ENCODE data around the gene ATG7.
"Not testable (repeated sequence)": the region's sequence is repeated elsewhere in the genome, so short reads cannot be mapped to it uniquely, and the experiment has no call there.

Gene ATG7

DNA sequence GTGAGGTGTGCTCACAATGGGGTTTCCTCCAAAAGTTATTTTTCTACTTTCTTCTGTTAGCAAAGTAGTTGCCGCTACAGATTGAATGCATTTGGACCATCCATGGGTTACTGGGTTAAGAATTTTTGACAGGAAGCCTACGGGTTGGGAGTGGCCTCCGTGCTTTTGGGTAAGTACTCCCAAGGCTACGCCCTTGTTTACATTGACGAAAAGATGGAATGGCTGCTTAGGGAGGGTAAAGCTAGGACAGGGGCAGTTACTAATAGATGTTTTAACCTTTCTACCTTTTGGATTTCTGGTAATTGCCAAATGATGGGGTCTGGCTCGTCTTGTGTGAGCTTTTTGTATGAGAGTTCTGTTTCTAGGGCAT is 20.4 kb upstream of the ATG7 start:
- DNase-seq (ENCODE audit: low spot score): no peak

DNA sequence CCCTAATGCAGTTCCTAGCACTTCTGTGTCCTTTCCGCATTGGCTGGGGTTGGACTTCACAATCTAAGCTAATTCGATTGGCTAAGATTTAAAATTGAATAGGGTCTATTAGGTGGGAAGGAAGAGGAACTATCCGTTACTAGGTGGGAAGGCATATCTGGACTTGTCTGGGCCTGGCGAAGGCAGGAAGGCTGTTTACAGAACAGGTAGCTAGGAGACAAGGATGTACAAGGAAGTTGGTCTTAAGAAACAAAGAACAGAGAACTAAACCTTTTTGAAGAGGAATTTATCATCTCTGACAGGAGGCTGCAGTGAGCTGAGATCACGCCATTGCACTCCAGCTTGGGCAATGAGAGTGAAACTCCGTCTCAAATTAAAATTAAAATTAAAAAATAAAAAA is 17.3 kb upstream of the ATG7 start:
- DNase-seq (ENCODE audit: low spot score): no peak

DNA sequence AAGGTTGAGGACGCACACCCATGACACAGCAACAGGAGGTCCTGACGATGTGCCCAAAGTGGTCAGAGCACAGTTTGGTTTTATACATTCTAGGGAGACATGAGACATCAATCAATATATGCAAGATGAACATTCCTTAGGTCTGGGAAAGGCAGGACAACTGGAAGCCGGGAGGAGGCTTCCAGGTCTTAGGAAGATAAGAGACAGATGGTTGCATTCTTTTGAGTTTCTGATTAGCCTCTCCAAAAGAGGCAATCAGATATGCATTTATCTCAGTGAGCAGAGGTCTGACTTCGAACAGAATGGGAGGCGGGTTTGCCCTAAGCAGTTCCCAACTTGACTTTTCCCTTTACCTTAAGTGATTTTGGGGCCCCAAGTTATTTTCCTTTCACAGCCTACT is 16.7 kb upstream of the ATG7 start:
- not testable (repeated sequence) for DNase-seq (ENCODE audit: low spot score)

DNA sequence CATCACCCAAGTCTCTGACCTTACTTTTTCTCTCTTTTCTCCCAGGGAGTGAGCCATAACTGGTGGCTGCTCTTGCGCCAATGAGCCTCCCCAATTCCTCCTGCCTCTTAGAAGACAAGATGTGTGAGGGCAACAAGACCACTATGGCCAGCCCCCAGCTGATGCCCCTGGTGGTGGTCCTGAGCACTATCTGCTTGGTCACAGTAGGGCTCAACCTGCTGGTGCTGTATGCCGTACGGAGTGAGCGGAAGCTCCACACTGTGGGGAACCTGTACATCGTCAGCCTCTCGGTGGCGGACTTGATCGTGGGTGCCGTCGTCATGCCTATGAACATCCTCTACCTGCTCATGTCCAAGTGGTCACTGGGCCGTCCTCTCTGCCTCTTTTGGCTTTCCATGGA is 13.2 kb upstream of the ATG7 start:
- no peak for DNase-seq (ENCODE audit: low spot score)

DNA sequence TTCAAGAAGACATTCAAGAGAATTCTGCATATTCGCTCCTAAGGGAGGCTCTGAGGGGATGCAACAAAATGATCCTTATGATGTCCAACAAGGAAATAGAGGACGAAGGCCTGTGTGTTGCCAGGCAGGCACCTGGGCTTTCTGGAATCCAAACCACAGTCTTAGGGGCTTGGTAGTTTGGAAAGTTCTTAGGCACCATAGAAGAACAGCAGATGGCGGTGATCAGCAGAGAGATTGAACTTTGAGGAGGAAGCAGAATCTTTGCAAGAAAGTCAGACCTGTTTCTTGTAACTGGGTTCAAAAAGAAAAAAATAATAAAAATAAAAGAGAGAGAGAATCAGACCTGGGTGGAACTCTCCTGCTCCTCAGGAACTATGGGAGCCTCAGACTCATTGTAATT is 11.7 kb upstream of the ATG7 start:
- no peak for DNase-seq (ENCODE audit: low spot score)

DNA sequence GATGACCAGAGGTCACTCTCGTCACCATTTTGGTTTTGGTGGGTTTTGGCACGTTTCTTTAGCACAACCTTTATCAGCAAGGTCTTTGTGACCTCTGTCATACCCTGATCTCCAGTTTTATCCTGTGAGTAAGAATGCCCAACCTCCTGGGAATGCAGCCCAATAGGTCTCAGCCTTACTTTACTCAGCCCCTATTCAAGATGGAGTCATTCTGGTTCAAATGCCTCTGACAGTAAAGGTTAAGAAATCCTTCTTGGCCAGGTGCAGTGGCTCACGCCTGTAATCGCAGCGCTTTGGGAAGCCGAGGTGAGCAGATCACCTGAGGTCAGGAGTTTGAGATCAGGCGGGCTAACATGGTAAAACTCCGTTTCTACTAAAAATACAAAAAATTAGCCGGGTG is 3.2 kb upstream of the ATG7 start:
- no peak for DNase-seq (ENCODE audit: low spot score)

DNA sequence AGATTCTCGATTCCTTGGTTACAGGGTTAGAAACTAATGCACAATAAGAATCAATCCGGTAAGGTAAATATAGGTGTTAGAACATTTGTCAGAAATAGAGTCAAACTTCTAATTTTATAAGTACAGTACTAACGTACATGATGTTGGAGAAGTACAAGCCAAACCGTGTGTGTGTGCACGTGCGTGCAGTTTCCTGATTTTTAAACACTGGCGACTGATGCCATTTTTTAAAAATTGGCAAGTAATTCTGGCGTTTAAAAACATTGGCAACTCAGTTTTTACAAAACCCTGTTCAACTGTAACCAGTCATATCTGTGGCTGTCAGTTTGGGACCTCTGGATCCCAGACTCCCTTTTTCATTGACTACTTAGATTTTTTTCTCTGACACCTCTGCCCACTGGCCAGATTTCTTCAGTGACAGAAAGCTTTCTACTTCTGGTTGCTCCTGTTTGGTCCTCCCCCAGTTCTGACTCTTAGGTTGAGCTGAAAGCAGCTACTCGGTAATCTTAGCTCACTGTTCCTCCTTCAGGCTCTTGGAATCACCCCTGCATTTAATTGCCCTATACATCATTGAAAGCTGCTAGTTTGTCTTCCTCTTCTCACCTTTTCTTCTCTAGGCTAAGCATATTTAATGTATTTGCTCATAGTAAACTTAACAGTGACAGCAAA is 843 bp downstream of the ATG7 start:
- DNase-seq (ENCODE audit: low spot score): no peak

DNA sequence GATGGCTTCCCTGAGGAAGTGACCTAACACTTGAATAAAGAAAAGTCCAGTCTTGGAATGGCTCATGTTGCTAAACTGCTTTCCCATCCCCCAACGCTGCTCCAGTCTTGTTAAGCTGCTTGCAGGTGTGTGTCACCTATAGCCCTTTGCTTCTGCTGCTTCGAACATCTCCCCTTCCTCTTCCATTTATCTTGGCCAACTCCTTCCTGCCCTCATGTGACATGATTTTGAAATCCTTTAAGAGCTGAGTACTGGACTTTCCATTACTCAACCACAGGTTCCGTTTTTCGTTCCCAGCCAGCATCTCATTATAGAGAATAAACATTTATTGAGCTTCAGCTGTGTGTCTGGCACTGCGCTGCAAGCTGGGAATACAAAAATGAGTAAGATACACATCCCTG is 1.7 kb downstream of the ATG7 start:
- DNase-seq (ENCODE audit: low spot score): no peak

DNA sequence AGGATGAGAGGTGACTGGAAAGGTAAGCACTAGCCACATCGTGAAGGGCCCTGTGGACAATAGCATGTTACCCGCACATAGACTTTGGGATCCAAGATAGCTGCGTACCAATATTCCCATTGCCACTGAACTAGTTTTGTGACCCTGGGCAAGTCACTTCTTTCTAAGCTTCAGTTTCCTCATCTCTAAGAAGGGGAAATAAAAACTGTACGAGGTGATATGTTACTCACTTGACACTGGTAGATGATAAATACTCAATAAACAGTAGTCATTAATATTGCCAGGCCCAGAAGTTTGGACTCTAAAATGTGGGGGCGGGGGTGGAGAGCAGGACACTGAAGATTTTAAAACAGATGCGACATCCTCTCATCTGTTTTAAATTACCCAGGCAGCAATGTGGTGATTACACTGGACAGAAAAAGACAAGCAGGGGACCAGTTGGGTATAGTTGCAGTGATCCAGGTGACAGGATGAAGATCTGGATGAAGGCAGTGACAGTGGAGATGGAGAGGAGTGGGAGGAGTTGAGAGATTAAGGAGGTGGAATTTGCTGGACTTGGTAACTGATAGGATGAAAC is 2.5 kb downstream of the ATG7 start:
- DNase-seq (ENCODE audit: low spot score): no peak

DNA sequence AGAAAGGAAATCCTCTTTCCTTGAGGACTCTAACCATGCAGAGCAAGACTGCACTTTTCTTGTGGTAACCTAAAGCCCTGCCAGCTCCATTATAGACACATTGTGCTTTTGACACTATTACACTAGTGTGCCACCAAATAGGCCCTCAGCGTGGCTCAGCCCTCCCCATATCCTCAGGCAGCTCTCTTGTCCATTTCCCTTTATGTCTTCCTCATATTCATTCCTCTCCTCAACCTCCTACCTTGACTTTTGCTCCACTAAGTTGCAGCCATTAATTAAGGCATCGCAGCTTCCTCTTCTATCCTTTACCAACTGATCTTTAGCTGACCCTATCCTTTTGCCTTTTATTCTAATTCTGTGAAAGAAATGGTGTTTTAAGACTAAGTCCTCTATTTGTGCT is 3.7 kb downstream of the ATG7 start:
- no peak for DNase-seq (ENCODE audit: low spot score)

DNA sequence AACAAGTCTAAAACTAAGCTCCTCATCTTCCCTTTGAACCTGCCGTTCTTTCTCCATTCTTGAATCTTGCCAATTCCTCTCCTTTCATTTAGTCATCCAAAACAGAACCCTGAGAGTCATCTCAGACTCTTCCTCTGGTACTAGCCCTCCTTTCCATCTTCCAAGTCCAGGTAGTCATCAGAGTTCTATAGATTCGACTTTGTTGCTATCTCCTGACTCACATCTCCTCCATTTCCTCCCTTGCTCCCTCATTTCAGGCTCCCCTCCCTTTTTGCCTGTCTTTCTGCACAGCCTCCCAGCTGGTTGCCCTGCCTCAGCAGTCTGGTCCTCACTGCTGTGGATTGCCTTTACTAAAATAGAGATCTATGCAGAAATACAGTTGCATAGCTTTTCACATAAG is 4.7 kb downstream of the ATG7 start:
- DNase-seq (ENCODE audit: low spot score): no peak

DNA sequence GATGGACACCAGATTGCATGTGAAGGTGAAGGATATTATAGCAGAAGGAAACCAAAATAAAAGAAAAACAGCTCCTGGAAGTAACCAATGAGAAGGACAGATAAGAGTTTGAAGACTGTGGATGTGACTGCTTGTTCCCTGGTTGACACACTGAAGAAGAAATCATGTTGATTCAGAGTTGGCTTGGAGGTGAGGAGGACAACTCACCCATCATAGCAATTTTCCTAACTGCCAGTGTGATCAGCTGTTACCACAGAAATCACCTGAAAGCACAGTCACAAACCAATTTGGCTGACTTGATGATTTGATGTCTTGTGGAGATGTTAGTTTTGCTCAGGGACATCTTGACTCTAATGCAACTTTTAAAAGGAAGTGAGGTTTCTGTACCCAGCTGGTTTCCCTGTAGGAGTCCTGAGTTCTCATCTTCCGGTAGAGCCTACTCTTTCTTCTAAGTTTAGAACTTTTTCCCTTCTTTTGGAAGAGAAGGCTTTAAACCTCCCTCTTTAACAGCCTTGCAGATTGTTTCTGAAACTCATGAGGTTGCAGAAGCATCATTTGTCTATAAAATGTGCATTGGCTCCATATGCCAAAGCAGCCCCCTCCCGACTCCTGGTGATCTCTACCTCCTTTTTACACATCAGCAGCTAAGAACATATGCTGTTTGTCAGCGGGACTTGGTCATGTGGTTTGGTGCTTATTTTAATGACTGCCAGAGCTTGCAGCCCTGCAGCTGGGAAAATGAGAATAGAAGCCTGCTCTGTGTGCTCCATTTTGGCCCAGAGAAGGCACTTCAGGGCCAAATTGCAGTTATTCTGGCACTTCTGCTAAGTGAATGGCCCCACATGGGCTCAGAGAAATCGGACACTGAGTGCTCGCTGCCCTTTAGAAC is 10.3 kb downstream of the ATG7 start:
- DNase-seq (ENCODE audit: low spot score): no peak

DNA sequence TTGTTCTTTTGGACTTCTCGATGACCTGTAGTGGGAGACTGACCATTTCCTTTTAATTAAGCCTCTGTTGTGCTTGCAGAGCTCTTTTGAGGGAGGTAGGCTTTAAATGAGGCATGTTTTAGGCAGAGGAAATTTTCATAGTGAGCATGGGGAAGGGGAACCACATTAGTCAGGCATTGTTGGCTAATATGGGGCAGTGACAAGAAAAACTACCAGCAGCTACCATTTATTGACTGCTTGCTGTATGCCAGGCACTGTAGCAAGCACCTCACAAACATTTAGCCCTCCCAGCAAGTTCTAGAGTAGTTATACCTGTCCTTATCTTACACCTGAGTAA is 10.9 kb downstream of the ATG7 start:
- no peak for DNase-seq (ENCODE audit: low spot score)

DNA sequence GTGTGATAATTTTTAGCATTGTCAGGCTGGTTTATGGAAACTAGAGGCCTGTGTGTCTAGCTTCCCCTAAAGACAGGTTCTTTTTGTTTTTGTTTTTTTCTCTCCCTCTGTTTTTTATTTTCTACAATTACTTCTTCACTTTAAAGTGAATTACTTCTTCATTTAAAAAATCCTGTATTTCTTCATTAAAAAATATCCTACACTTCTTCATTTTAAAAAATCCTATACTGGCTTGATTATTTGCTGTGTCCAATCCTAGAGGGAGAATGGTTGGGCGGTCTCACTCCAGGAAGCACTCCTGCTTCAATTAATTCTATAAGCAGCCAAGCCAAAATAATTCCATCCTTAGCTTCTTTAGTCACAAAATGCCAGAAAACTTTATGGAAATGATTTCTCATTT is 11.8 kb downstream of the ATG7 start:
- no peak for DNase-seq (ENCODE audit: low spot score)

DNA sequence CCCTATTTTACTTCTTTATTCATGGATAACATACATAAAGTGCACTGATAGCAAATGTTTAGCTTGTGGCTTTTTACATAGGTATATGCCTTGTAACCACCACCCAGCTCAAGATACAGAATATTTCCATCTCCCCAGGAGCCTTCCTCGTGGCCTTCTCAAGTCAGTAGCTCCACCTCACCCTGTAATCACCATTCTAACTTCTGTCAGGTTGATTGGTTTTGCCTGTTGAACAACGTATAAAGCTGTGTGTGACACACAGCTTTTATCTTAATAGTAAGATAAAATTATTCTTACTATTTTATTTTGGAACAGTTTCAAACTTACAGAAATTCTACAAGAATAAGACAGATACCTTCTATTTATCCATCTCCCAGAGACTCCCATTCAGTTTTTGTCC is 13.3 kb downstream of the ATG7 start:
- no peak for DNase-seq (ENCODE audit: low spot score)

DNA sequence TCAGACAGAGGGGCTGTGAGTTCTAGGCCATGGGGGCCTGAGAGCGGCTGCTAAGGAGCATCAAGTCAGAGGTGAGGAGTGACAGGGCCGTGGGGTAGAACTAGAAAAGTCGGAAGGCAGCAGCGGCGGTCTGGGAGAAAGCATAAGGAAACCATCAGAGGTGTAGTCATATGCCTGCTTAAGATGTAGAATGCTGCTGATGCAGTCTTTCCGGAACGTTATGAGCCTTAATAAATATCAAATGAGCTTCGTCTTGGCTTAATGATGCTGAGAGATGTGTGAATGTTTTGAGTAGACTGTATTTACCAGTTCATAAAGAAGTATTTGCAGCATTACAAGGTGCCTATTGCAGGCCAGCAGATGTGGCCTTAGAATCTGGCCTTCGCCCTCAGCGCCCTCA is 15.2 kb downstream of the ATG7 start:
- DNase-seq (ENCODE audit: low spot score): no peak

DNA sequence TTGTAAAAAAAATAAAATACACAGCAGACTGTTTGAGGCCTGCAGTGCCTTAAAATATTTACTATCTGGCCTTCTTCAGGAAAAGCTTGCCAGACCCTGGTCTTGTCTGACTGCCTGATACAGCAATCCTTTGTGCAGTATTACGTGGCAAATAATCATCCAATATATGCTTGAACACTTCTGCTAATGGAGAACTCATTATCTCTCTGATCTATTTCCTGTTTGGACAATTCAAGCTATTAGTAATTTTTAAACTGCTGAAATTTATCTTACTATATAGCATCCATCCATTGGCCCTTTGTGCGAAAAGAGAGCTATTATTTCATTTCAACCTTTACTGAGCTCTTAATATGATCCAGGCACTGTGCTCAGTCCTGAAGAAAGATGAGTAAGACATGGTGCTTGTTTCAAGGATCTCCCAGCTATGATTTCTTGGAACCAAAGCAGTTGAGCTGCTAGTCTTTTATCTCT is 15.9 kb downstream of the ATG7 start:
- DNase-seq (ENCODE audit: low spot score): peak; percentile 10

DNA sequence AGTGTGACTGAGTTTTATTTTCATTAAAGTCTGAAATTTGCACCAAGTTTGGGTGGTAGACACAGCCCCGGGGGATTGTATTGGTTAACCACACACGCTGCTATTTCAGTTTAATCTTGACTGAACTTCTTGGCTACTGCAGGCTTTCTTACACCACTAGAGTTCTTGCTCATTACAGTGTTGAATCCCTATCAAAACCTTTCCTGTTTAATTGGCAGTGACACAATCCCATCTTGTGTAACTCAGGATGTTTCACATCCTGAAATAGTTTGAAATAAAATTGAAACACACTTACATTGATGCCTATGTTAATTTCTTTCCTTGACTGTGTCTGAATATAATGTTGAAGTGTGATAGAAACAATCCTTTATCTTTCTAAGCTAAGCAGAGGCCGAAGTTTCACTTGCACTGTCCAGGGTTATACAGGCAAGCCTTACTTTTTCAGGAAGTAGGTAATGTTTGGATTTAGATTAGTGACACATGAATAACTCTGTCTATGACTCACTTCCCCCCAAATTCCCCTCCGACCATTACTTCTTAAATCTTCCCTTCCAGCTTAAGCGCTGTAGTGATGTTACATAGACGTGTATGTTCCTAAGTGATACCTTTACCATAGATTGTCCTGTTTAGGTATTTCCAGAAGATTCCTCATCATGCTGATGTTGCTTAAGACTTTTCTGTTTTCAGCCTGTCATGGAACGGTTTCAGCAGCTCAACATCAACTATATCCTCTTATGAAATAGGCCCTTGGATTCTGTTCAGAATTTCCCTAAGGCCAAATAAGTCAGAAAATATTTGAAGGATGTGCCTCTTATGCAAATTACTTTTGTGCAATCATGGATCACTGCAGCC is 16.8 kb downstream of the ATG7 start:
- peak; percentile 35 for DNase-seq (ENCODE audit: low spot score)

DNA sequence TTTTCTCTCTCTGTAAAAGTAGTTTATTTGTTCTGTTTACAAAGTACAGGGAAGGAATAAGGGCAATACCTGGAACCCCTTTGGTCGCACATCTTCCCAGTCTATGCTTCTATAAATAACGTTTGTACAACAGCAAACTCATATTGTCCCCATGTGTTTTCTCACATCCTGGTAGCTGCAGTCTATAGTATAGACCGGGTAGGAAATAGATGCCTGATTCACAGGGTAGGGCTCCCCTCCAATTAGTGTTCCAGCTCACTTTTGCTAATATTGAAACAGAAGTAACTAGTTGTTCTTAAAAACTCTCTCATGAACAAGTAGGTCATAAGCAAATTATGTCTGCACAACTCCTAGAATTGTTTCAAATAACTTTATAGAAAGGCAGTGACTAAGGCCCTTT is 17.7 kb downstream of the ATG7 start:
- DNase-seq (ENCODE audit: low spot score): no peak

DNA sequence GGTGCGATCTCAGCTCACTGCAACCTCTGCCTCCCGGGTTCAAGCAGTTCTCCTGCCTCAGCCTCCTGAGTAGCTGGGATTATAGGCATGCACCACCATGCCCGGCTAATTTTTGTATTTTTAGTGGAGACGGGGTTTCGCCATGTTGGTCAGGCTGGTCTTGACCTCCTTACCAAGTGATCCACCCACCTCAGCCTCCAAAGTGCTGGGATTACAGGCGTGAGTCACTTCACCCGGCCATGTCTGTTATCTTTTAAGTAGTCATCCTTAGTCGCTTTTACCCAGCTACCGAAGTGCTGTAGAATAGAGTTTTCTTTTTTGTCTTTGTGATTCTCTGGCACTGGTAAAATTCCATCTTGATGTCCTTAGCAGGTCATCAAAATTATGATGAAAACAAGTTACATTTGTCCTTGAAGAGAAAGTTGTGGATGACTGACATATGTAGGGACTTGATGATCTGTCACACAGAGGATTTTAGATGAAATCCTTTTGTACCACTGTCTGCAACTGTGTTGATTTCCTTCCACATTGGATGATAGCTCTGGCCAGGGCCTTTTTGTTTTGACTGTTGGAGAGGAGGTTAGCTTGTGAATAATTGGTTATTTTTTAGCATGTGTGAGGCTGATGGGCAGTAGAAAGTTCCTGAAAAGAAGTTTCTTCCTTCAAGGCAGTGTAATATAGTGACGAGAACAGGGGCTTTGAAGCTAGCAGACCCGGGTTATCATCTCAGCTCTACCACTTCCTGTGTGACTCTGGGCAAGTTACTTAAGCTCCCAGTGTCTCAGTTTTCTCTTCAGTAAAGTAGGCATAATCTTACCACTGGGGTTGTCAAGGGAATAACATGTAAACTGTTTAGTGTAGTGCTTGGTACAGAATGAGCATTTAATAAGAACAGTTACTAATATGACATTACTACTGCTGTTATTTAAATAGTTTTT is 18.8 kb downstream of the ATG7 start:
- peak; percentile 77 for DNase-seq (ENCODE audit: low spot score)

DNA sequence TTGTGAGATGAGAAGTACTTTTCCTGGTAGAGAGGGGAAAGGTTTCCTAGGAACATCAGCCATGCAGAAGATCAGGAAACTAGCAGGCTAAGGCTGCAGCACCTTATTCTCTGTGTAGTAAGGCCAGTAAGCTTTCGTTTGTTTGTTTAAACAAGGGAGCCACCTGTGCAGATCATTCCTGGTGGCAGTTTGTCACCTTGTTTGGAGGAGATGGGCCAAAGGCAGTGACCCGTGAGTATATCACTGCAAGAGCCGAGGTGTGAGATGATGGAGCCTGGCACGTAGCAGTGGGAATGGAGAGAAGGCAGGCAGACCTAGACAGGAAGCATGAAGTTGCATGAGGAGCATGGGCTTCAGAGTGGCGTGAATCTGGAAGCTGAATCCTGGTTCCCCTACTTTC is 19.6 kb downstream of the ATG7 start:
- no peak for DNase-seq (ENCODE audit: low spot score)

Data from CD4-positive, alpha-beta T cell treated with Interleukin-15 for 4 hours (primary cell).